GM23248 (cell line): ENCODE results near the gene CERK.

Experiments used
- EZH2 ChIP-seq: fragments of 200-600 bp; sonication (generic); IDR thresholded peaks from 2 replicates; pipeline ENCODE4 v1.6.1; 2018; ENCODE audit warnings: antibody characterized with exemption, mild to moderate bottlenecking; ENCODE audit not compliant: insufficient read depth, poor library complexity, severe bottlenecking
- EZH2phosphoT487 ChIP-seq: fragments of 200-600 bp; sonication (generic); IDR thresholded peaks from 2 replicates; pipeline ENCODE4 v1.6.1; 2018; ENCODE audit warnings: antibody characterized with exemption, moderate library complexity, mild to moderate bottlenecking, low read depth; ENCODE audit not compliant: insufficient read depth

DNA sequence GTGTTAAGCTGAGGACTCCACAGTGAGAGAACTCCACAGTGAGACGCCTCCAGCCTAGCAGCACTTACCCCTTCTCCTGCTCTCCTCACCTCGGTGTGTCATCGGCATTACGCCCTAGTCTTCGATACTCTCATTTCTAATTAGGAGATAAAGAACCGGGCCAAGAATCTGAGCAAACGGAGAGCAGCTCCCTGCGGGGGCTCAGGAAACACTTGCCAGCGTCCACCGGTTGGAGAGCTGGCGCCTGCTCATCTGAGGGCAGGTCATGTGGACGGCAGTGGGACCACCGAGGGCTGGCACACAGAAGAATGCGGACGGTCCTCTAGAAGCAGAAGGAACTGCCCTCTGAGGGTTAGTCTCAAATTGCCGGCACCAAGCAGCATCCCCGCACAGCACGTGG lies 13.0 kb downstream of the CERK start:
- TF ChIP-seq EZH2phosphoT487 (no peak), EZH2 (no peak)
